Measurements from ENCODE around the gene SCAF11.

SCAF11 gene

GRCh38 chr12:45981075-45981837 is 9.1 kb downstream of the SCAF11 start:
- DNase-seq: no peak

- DNase-seq: no peak
These were observed 9.8 kb downstream of the SCAF11 start for GRCh38 chr12:45980540-45980939.

- no peak for DNase-seq
These were observed 12.3 kb downstream of the SCAF11 start for GRCh38 chr12:45978108-45978507.

- DNase-seq: no peak
These were observed 12.8 kb downstream of the SCAF11 start for GRCh38 chr12:45977620-45978019.

- DNase-seq: no peak
These were observed 14.9 kb downstream of the SCAF11 start for GRCh38 chr12:45975506-45975905.

GRCh38 chr12:45974883-45975282 is 15.5 kb downstream of the SCAF11 start:
- no peak for DNase-seq

GRCh38 chr12:45974171-45974719 is 16.1 kb downstream of the SCAF11 start:
- DNase-seq: no peak

- DNase-seq: no peak
These were observed 16.8 kb downstream of the SCAF11 start for GRCh38 chr12:45973526-45973925.

GRCh38 chr12:45970391-45970790 is 20.0 kb downstream of the SCAF11 start:
- no peak for DNase-seq

- no peak for DNase-seq
These were observed 21.3 kb downstream of the SCAF11 start for GRCh38 chr12:45969084-45969483.

- DNase-seq: no peak
These were observed 23.9 kb downstream of the SCAF11 start for GRCh38 chr12:45966486-45966885.

- DNase-seq: no peak
These were observed 27.6 kb downstream of the SCAF11 start for GRCh38 chr12:45962553-45963325.

- DNase-seq: no peak
These were observed 30.6 kb downstream of the SCAF11 start for GRCh38 chr12:45959728-45960127.

GRCh38 chr12:45959025-45959424 is 31.3 kb downstream of the SCAF11 start:
- DNase-seq: no peak

GRCh38 chr12:45948546-45948945 is 41.8 kb downstream of the SCAF11 start:
- DNase-seq: no peak

GRCh38 chr12:45946435-45946834 is 43.9 kb downstream of the SCAF11 start:
- DNase-seq: no peak

GRCh38 chr12:45944771-45945170 is 45.6 kb downstream of the SCAF11 start:
- DNase-seq: no peak

- DNase-seq: no peak
These were observed 50.6 kb downstream of the SCAF11 start for GRCh38 chr12:45939759-45940158.

GRCh38 chr12:45938566-45938965 is 51.8 kb downstream of the SCAF11 start:
- no peak for DNase-seq

- no peak for DNase-seq
These were observed 55.4 kb downstream of the SCAF11 start for GRCh38 chr12:45934956-45935355.

GRCh38 chr12:45933504-45933903 is 56.9 kb downstream of the SCAF11 start:
- no peak for DNase-seq

GRCh38 chr12:45930369-45930768 is 60.0 kb downstream of the SCAF11 start:
- DNase-seq: no peak

- DNase-seq: no peak
These were observed 62.1 kb downstream of the SCAF11 start for GRCh38 chr12:45928309-45928708.

- no peak for DNase-seq
These were observed 71.6 kb downstream of the SCAF11 start for GRCh38 chr12:45918818-45919217.
